ENCODE results near the gene CD4. TPM values are rescaled to one million over a fixed set of nuclear protein-coding genes. Genes with fewer than 3 reads are reported as not detected.
A peak's percentile ranks its signal among the peaks of the same experiment; 100 is the strongest.
"Not testable (repeated sequence)": the region's sequence is repeated elsewhere in the genome, so short reads cannot be mapped to it uniquely, and the experiment has no call there.

The CD4 gene
- total RNA-seq, 2 donors from 2014 or later: 0.77 to 1.3 TPM

DNA sequence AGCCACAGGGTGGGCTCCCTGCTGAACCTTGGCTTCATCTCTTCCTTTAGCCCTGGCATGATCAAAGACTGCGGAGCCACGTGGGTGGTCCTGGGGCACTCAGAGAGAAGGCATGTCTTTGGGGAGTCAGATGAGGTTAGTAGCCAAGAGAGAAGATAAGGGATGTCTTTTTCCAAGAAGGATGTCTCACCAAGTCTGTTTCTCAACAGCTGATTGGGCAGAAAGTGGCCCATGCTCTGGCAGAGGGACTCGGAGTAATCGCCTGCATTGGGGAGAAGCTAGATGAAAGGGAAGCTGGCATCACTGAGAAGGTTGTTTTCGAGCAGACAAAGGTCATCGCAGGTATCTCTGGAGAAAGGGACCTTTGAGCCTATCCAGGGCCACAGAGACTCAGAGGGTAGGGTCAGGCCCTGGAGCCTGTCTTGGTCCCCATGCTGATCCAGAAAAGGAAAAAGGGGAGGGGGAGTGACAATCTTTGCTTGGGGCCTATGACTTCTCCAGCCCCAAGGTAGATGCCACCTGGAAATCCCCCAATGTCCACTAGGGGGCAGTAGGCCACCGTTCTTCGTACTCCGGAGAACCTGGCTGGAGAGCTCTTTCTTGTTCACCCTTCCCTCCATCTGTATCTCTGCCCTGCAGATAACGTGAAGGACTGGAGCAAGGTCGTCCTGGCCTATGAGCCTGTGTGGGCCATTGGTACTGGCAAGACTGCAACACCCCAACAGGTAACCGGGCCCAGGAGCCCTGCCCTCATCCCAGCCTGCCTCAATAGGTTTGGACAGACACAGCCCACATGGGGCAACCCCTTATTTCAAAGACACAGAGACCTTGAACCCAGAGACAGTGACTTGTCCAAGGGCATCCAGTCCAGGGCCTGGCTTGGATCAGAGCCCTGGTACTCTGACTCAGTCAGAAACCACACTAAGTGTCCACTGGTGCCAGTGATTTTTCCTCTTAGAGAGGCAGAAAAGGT, 80.0 kb downstream of the CD4 start:
- H3K4me3 ChIP-seq (ENCODE audit: low read length): peak overlapping the region; percentile 99
- H3K27ac Mint-ChIP-seq: peak overlapping the region; percentile 93
- no peaks in the 10 kb centered on the region for H3K9me3 ChIP-seq (ENCODE audit: control insufficient read depth, low read length)
- H3K9me3 Mint-ChIP-seq: no peaks in the 10 kb centered on the region
- peak overlapping the region; percentile 77 for H3K9ac ChIP-seq (ENCODE audit: extremely low read depth, low read length, poor library complexity, severe bottlenecking)
- H3K4me1 ChIP-seq (ENCODE audit: control insufficient read depth, insufficient read depth, low read length): peaks cover 8% of the 10 kb centered on the region
- no peak overlapping the region for H3K27ac ChIP-seq (ENCODE audit: low read depth, low read length)
- 37 to 47% methylated on average over 6 to 12 of the region's 12 CpGs for WGBS, 2 experiments (ENCODE audit: insufficient coverage in 1 of 2, insufficient read length in 1 of 2)
- peaks cover 51% of the 10 kb centered on the region for H3K36me3 Mint-ChIP-seq (ENCODE audit: low read depth)
- no peaks in the 10 kb centered on the region for H3K27me3 ChIP-seq (ENCODE audit: control insufficient read depth, insufficient read depth, low read length, poor library complexity, severe bottlenecking)
- H3K4me1 Mint-ChIP-seq: peaks cover 60% of the 10 kb centered on the region
- H3K27me3 Mint-ChIP-seq (ENCODE audit: insufficient read depth): no peaks in the 10 kb centered on the region
- TF ChIP-seq, protein P1, sequence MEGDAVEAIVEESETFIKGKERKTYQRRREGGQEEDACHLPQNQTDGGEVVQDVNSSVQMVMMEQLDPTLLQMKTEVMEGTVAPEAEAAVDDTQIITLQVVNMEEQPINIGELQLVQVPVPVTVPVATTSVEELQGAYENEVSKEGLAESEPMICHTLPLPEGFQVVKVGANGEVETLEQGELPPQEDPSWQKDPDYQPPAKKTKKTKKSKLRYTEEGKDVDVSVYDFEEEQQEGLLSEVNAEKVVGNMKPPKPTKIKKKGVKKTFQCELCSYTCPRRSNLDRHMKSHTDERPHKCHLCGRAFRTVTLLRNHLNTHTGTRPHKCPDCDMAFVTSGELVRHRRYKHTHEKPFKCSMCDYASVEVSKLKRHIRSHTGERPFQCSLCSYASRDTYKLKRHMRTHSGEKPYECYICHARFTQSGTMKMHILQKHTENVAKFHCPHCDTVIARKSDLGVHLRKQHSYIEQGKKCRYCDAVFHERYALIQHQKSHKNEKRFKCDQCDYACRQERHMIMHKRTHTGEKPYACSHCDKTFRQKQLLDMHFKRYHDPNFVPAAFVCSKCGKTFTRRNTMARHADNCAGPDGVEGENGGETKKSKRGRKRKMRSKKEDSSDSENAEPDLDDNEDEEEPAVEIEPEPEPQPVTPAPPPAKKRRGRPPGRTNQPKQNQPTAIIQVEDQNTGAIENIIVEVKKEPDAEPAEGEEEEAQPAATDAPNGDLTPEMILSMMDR (conservative IDR thresholded peaks at IDR 0.05): peak; percentile 100
- peaks cover 38% of the 10 kb centered on the region for H3K36me3 ChIP-seq (ENCODE audit: control insufficient read depth, insufficient read depth, low read length)
- H3K4me3 Mint-ChIP-seq: peak overlapping the region; percentile 95
- DNase-seq: peak; percentile 99

DNA sequence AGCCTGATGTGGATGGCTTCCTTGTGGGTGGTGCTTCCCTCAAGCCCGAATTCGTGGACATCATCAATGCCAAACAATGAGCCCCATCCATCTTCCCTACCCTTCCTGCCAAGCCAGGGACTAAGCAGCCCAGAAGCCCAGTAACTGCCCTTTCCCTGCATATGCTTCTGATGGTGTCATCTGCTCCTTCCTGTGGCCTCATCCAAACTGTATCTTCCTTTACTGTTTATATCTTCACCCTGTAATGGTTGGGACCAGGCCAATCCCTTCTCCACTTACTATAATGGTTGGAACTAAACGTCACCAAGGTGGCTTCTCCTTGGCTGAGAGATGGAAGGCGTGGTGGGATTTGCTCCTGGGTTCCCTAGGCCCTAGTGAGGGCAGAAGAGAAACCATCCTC, 81.0 kb downstream of the CD4 start:
- Mint-ChIP-seq H3K27ac (peak overlapping the region; percentile 93), H3K4me1 (peaks cover 63% of the 10 kb centered on the region), H3K4me3 (peak overlapping the region; percentile 97), H3K36me3 (ENCODE audit: low read depth) (peaks cover 42% of the 10 kb centered on the region)
- WGBS, 2 experiments (ENCODE audit: insufficient coverage in 1 of 2, insufficient read length in 1 of 2): 100% methylated on average over 1 of the region's 4 CpGs
- not testable (repeated sequence) for H3K27me3 Mint-ChIP-seq (ENCODE audit: insufficient read depth); H3K9ac ChIP-seq (ENCODE audit: extremely low read depth, low read length, poor library complexity, severe bottlenecking); H3K4me1 ChIP-seq (ENCODE audit: control insufficient read depth, insufficient read depth, low read length); H3K9me3 Mint-ChIP-seq; H3K27ac ChIP-seq (ENCODE audit: low read depth, low read length); H3K9me3 ChIP-seq (ENCODE audit: control insufficient read depth, low read length); H3K27me3 ChIP-seq (ENCODE audit: control insufficient read depth, insufficient read depth, low read length, poor library complexity, severe bottlenecking); H3K4me3 ChIP-seq (ENCODE audit: low read length); DNase-seq
- H3K36me3 ChIP-seq (ENCODE audit: control insufficient read depth, insufficient read depth, low read length): peaks cover 35% of the 10 kb centered on the region

Other genes starting within 250 kb of the CD4 start
- 10 to 100 TPM; 10.9 to 30.7 TPM for gene IFFO1, start 233.5 kb upstream of the CD4 start, total RNA-seq
- 100 to 1,000 TPM in 1 of 2 donors, 10 to 100 TPM in 1; 51.6 to 135 TPM for gene NOP2, start 221.2 kb upstream of the CD4 start, total RNA-seq
- 100 to 1,000 TPM; 276 to 385 TPM for gene CHD4, start 182.1 kb upstream of the CD4 start, total RNA-seq
- gene LPAR5, start 153.6 kb upstream of the CD4 start, total RNA-seq: under 1 TPM; 0.24 to 0.73 TPM
- gene ACRBP, start 142.1 kb upstream of the CD4 start, total RNA-seq: 1 to 10 TPM; 1.9 to 3.9 TPM
- 10 to 100 TPM; 30.5 to 60.3 TPM for gene ING4, start 126.4 kb upstream of the CD4 start, total RNA-seq
- 100 to 1,000 TPM in 1 of 2 donors, 10 to 100 TPM in 1; 74.4 to 146 TPM for gene ZNF384, start 100.2 kb upstream of the CD4 start, total RNA-seq
- gene PIANP, start 88.7 kb upstream of the CD4 start, total RNA-seq: 1 to 10 TPM; 2.6 to 7.1 TPM
- gene COPS7A, start 65.5 kb upstream of the CD4 start, total RNA-seq: 10 to 100 TPM; 43.3 to 69.2 TPM
- 100 to 1,000 TPM; 219 to 393 TPM for gene MLF2, start 36.4 kb upstream of the CD4 start, total RNA-seq
- gene PTMS, start 23.2 kb upstream of the CD4 start, total RNA-seq: 100 to 1,000 TPM; 637 to 888 TPM
- gene LAG3, start 17.0 kb upstream of the CD4 start, total RNA-seq: 1 to 10 TPM; 1.9 to 7.3 TPM
- gene GPR162, start 32.3 kb downstream of the CD4 start, total RNA-seq: 10 to 100 TPM; 14.7 to 15.0 TPM
- gene P3H3, start 38.9 kb downstream of the CD4 start, total RNA-seq: 10 to 100 TPM; 58.4 to 63.1 TPM
- 10 to 100 TPM; 10.0 to 17.1 TPM for gene GNB3, start 51.4 kb downstream of the CD4 start, total RNA-seq
- 10 to 100 TPM; 53.1 to 63.9 TPM for gene CDCA3, start 61.8 kb downstream of the CD4 start, total RNA-seq
- 100 to 1,000 TPM; 120 to 257 TPM for gene USP5, start 62.6 kb downstream of the CD4 start, total RNA-seq
- 1,000 to 10,000 TPM in 1 of 2 donors, 100 to 1,000 TPM in 1; 805 to 1,294 TPM for gene TPI1, start 78.0 kb downstream of the CD4 start, total RNA-seq
- 10 to 100 TPM; 34.6 to 36.5 TPM for gene SPSB2, start 83.8 kb downstream of the CD4 start, total RNA-seq
- 10 to 100 TPM in 1 of 2 donors, 1 to 10 TPM in 1; 7.8 to 11.5 TPM for gene LRRC23, start 115.3 kb downstream of the CD4 start, total RNA-seq
- gene ENO2, start 125.1 kb downstream of the CD4 start, total RNA-seq: 100 to 1,000 TPM; 104 to 139 TPM
- gene ATN1, start 138.4 kb downstream of the CD4 start, total RNA-seq: 100 to 1,000 TPM; 111 to 244 TPM
- gene RNU7-1, start 154.3 kb downstream of the CD4 start, total RNA-seq: not detected
- 100 to 1,000 TPM; 141 to 257 TPM for gene C12orf57, start 154.5 kb downstream of the CD4 start, total RNA-seq
- 10 to 100 TPM; 35.7 to 68.0 TPM for gene PTPN6, start 161.8 kb downstream of the CD4 start, total RNA-seq
- 100 to 1,000 TPM; 260 to 512 TPM for gene PHB2, start 181.1 kb downstream of the CD4 start, total RNA-seq
- gene EMG1, start 181.4 kb downstream of the CD4 start, total RNA-seq: 100 to 1,000 TPM in 1 of 2 donors, 10 to 100 TPM in 1; 61.1 to 115 TPM
- 10 to 100 TPM; 33.6 to 86.7 TPM for gene LPCAT3, start 228.9 kb downstream of the CD4 start, total RNA-seq